ENCODE measurements around the gene TRPC4AP. TPM values are rescaled to one million over a fixed set of nuclear protein-coding genes. Genes with fewer than 3 reads are reported as not detected.

TRPC4AP gene
- total RNA-seq, 1 donor from 2014 or later = 118 TPM

DNA sequence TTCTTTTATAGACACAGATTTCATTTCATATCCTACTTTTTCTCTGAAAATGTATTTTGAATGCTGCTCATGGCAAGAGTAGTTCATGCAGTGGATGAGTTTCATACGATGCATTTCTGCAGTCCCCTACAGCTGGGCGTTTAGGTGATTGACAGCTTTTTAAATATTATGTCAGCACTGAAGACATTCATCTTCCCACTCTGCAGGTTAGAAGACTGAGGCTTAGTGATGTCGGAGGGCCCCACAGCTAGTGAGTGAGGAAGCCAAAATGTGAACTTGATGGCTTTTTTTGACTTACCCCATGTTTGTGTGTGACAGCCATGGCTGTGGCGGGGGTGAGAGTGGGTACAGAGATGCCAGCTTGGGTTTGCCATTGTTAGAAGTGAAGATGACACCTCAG lies 103.5 kb downstream of the TRPC4AP start:
- no peaks in the 10 kb centered on the region for H3K9me3 Mint-ChIP-seq (ENCODE audit: low read depth)
- no peak overlapping the region for H3K4me3 Mint-ChIP-seq (ENCODE audit: unreplicated experiment)
- H3K36me3 Mint-ChIP-seq (ENCODE audit: low read depth) = no peaks in the 10 kb centered on the region
- DNase-seq (ENCODE audit: low spot score) = no peak
- H3K27me3 Mint-ChIP-seq (ENCODE audit: low read depth) = peaks cover 16% of the 10 kb centered on the region
- TF ChIP-seq, protein P1, sequence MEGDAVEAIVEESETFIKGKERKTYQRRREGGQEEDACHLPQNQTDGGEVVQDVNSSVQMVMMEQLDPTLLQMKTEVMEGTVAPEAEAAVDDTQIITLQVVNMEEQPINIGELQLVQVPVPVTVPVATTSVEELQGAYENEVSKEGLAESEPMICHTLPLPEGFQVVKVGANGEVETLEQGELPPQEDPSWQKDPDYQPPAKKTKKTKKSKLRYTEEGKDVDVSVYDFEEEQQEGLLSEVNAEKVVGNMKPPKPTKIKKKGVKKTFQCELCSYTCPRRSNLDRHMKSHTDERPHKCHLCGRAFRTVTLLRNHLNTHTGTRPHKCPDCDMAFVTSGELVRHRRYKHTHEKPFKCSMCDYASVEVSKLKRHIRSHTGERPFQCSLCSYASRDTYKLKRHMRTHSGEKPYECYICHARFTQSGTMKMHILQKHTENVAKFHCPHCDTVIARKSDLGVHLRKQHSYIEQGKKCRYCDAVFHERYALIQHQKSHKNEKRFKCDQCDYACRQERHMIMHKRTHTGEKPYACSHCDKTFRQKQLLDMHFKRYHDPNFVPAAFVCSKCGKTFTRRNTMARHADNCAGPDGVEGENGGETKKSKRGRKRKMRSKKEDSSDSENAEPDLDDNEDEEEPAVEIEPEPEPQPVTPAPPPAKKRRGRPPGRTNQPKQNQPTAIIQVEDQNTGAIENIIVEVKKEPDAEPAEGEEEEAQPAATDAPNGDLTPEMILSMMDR (IDR thresholded peaks at IDR 0.05) = no peak
- peaks cover 3% of the 10 kb centered on the region for H3K4me1 Mint-ChIP-seq (ENCODE audit: low read depth)
- no peak overlapping the region for H3K27ac Mint-ChIP-seq (ENCODE audit: unreplicated experiment)

DNA sequence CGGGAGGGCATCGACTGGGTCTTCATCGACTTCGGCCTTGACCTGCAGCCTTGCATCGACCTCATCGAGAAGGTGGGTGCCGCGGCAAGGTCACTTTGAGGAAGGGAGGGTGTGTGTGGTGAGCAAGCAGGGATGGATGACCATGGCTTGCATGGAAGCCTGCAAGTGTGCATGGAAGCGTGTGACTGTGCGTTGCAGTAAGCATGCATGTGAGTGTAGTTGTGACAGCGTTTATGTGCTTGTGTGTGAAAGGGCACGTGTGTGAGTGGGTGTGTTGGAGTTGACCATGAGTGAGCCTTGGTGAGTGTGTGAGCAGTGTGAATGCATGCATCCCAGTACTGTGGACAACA lies 104.4 kb downstream of the TRPC4AP start:
- H3K4me1 Mint-ChIP-seq (ENCODE audit: low read depth) = peaks cover 3% of the 10 kb centered on the region
- DNase-seq (ENCODE audit: low spot score) = no peak
- no peaks in the 10 kb centered on the region for H3K36me3 Mint-ChIP-seq (ENCODE audit: low read depth)
- H3K9me3 Mint-ChIP-seq (ENCODE audit: low read depth) = no peaks in the 10 kb centered on the region
- no peak overlapping the region for H3K4me3 Mint-ChIP-seq (ENCODE audit: unreplicated experiment)
- peaks cover 23% of the 10 kb centered on the region for H3K27me3 Mint-ChIP-seq (ENCODE audit: low read depth)
- no peak overlapping the region for H3K27ac Mint-ChIP-seq (ENCODE audit: unreplicated experiment)
- TF ChIP-seq, protein P1 (IDR thresholded peaks at IDR 0.05) = no peak

DNA sequence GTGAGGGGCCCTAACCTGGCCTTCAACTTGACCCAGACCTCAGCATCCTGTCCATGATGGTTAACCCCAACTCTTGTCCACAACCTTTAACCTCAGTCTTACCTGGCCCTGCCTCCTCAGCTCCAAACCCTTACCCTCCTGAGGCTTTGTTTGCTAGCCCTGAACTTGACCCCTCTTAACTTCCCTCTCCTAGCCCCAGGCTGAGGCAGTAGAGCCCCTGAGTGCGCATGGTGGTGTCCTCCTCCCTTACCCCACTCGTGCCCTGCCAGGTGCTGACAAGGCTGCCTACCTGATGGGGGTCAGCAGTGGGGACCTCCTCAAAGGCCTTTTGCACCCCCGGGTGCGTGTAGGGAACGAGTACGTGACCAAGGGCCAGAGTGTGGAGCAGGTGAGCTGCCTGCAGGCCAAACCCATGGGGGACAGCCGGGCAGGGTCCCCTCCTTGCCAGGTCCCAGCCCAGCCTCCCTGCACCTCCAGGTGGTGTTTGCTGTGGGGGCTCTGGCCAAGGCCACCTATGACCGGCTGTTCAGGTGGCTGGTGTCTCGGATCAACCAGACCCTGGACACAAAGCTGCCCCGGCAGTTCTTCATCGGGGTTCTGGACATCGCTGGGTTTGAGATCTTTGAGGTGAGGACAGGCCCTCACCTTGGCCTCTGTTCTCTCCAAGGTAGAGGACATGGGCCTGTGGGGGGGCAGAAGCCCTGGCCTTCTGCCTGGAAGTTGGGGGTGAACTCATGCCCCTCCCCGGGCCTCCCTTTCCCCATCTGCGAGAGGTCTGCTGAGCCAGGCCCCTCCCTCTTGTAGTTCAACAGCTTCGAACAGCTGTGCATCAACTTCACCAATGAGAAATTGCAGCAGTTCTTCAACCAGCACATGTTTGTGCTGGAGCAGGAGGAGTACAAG lies 105.1 kb downstream of the TRPC4AP start:
- Mint-ChIP-seq H3K9me3 (ENCODE audit: low read depth) (no peaks in the 10 kb centered on the region), H3K27ac (ENCODE audit: unreplicated experiment) (no peak overlapping the region), H3K27me3 (ENCODE audit: low read depth) (peaks cover 23% of the 10 kb centered on the region), H3K4me3 (ENCODE audit: unreplicated experiment) (no peak overlapping the region), H3K36me3 (ENCODE audit: low read depth) (no peaks in the 10 kb centered on the region), H3K4me1 (ENCODE audit: low read depth) (peaks cover 3% of the 10 kb centered on the region)
- TF ChIP-seq, protein P1 (IDR thresholded peaks at IDR 0.05) = no peak
- no peak for DNase-seq (ENCODE audit: low spot score)

DNA sequence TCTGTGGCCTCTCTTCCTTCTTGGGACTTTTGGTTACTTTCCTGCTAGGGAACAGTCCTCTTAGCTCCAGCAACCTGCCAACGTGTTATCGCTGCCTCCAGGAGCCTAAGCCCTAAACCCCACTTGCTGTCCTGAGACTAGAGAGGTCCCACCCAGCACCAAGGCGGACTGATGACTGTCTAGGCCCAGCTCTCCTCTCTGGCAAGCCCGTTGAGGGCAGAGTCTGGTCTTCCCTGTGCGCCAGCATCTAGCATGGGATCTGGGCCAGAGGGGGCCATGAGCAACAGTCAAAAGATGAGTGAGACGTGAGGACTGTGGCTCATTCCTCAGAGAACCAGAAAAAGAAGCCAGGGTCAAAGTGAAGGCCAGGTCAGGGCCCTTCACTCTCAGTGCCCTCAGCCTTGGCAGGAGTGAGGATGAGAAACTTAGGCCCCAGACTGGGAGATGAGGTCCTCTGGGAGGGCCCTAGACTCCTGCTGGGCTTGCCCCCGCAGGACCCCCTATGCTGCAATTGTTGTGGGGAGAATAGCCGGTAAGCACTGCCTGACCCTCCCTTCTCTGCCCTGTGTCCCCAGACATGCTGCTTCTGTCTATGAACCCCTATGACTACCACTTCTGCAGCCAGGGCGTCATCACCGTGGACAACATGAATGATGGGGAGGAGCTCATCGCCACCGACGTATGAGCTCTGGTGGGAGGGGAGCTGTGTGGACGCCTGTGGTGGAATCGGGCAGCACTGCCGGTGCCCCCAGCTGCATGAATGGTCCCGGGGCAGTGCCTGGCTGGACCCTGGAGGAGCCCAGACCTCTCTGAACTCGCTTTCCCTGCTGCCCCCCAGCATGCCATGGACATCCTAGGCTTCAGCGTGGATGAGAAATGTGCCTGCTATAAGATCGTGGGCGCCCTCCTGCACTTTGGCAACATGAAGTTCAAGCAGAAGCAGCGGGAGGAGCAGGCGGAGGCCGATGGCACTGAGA lies 106.0 kb downstream of the TRPC4AP start:
- peaks cover 23% of the 10 kb centered on the region for H3K27me3 Mint-ChIP-seq (ENCODE audit: low read depth)
- no peaks in the 10 kb centered on the region for H3K36me3 Mint-ChIP-seq (ENCODE audit: low read depth)
- TF ChIP-seq, protein P1 (IDR thresholded peaks at IDR 0.05) = no peak
- peaks cover 3% of the 10 kb centered on the region for H3K4me1 Mint-ChIP-seq (ENCODE audit: low read depth)
- no peaks in the 10 kb centered on the region for H3K9me3 Mint-ChIP-seq (ENCODE audit: low read depth)
- H3K4me3 Mint-ChIP-seq (ENCODE audit: unreplicated experiment) = no peak overlapping the region
- no peak for DNase-seq (ENCODE audit: low spot score)
- H3K27ac Mint-ChIP-seq (ENCODE audit: unreplicated experiment) = no peak overlapping the region
